GM12864 (cell line): ENCODE measurements around the gene PSMB11.

ENCODE experiments used
- DNase-seq: peaks from one replicate; pipeline ENCODE4 v3.0.0-alpha.2; 2011; ENCODE audit warnings: low read depth
- H3K4me3 ChIP-seq: 2 replicates; pipeline ENCODE4 v1.5.1; 2011; ENCODE audit warnings: mild to moderate bottlenecking, low read depth, low read length, control low read depth
- CTCF ChIP-seq: IDR thresholded peaks from 2 replicates; pipeline ENCODE4 v1.5.1; 2011; ENCODE audit warnings: low read depth, mild to moderate bottlenecking, moderate library complexity, low read length, control low read depth, inconsistent platforms; ENCODE audit errors: missing control alignments

PSMB11 gene

DNA sequence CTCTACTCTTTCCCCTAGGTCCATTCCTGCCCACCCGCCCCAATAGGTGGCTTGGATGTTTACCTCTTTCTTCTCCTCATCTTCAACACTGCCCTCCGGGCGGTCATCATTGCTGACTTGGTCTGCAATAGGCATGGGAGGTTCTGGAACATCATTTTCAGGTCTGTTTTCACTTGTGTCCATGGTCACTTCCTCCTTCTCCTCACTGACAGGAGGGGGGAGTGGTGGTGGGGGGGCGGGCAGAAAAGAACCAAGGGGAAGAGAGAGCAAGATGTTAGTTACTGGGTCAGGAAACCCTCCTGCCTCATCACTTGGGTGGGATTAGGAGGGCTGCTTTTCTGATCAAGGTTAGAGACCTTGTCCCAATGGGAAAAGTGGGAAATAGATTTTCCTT is 27.4 kb downstream of the PSMB11 start:
- TF ChIP-seq CTCF, result no peak
- DNase-seq, result no peak
- H3K4me3 ChIP-seq, result no peak overlapping the region

DNA sequence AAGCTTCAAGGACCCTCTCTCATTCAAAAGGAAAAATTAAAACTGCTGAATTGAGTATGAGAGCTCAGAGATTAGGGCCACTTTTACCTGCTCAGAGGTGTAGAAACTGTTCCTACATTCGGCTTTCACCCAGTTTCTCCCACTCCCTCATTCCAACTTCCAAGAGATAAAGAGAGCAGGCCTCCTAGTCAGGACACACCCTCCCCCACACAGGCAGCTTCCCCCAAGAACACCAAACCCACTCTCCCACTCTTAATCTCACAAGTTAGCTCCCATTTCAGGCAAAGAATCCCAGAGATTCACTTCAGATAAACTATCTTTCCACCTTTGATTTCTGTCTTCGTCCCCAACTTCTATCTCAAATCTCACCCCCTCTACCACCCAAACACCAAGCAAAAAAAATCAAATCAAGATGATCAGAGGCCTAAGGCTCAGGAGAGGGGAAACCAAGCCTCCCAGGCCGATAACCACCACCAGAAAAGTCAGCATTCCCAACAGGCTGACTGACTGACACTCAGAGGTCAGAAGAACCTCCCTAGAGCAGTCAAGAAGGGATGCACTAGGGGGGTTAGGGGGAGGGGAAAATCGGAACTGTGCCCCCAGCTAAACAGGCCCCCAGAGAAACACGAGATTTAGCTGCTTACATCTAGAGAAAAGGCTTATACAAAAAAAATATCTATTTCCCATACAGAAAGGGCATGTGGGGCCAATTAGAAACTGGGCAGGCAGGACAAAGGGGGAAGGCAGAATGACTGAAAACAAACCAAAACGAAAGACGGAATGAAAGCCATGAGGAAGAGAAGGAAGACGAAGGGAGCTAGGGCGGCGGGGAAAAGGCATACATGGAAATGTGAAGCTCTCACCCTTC is 28.5 kb downstream of the PSMB11 start:
- no peak for TF ChIP-seq CTCF
- H3K4me3 ChIP-seq, result peak overlapping the region; percentile 86
- DNase-seq, result no peak

GRCh38 chr14:23071244-23071920 is 29.4 kb downstream of the PSMB11 start:
- DNase-seq, result peak; percentile 61
- H3K4me3 ChIP-seq, result peak overlapping the region; percentile 86

GRCh38 chr14:23071921-23072539 is 30.0 kb downstream of the PSMB11 start:
- no peak for DNase-seq
- TF ChIP-seq CTCF, result no peak
- H3K4me3 ChIP-seq, result no peak overlapping the region; the same call in 1 of the 2 replicates

More at GRCh38 chr14:23071244-23071920, 29.4 kb downstream of the PSMB11 start:
- no peak for TF ChIP-seq CTCF

DNA sequence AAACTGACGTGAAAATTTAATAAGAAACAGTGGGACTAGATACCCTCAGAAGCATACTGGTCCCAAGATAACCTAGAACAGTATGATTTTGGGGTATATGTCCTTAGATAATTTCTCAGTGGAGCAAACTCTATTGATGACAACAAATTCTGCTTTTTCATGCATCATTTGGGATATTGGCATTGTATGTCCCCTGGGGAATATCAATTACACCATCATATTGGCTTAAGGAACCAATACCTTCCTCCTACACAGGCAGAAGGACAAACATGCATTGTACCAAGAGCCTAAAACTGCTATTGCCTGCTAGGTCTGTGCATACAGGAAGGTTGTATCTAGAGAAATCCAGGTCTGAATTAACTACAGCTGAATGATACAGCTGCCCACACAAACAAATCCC is 32.9 kb downstream of the PSMB11 start:
- DNase-seq, result no peak
- no peak for TF ChIP-seq CTCF
- H3K4me3 ChIP-seq, result no peak overlapping the region

- no peak for DNase-seq
- peak; percentile 58 for TF ChIP-seq CTCF
- H3K4me3 ChIP-seq, result no peak overlapping the region
Measured at GRCh38 chr14:23076785-23077408, 34.9 kb downstream of the PSMB11 start.
